ENCODE measurements around the gene AGAP1.
"Not testable (repeated sequence)": the region's sequence is repeated elsewhere in the genome, so short reads cannot be mapped to it uniquely, and the experiment has no call there.

AGAP1 gene

DNA sequence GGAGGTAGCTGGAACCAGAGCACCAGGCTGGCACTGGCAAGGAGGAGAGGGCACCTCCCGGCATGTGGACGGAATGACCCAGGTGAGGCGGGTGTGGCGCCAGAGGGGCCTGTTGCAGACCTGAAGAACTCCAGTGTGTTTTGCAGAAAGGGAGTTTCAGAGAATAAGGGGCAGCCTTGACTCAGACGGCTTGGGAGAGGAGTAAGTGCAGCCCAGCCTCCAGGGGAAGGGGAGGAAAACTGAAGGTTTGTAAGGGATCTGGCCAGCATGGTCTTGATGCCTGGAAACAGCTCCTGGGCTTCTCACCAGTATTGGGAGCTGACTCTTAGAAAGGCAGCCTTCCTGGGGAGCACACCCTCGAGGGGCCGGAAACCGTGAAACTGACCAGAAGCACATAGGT is 101.1 kb downstream of the AGAP1 start:
- Histone ChIP-seq H3K4me3 (ENCODE audit: low read length) (no peak overlapping the region), H3K4me1 (ENCODE audit: control insufficient read depth, insufficient read depth, low read length) (peaks cover 4% of the 10 kb centered on the region), H3K9ac (ENCODE audit: low read length) (no peak overlapping the region)

GRCh38 chr2:235595422-235596010 is 101.7 kb downstream of the AGAP1 start:
- no peaks in the 10 kb centered on the region for H3K27me3 ChIP-seq (ENCODE audit: control insufficient read depth, insufficient read depth, low read length)
- no peaks in the 10 kb centered on the region for H3K9me3 ChIP-seq (ENCODE audit: control insufficient read depth, low read length)
- no peak overlapping the region for H3K9ac ChIP-seq (ENCODE audit: low read length)
- peaks cover 9% of the 10 kb centered on the region for H3K4me1 ChIP-seq (ENCODE audit: control insufficient read depth, insufficient read depth, low read length)
- no peaks in the 10 kb centered on the region for H3K36me3 ChIP-seq (ENCODE audit: control insufficient read depth, insufficient read depth, low read length)
- H3K4me3 ChIP-seq (ENCODE audit: low read length), result no peak overlapping the region

More for the DNA sequence above, 101.1 kb downstream of the AGAP1 start:
- H3K27me3 ChIP-seq (ENCODE audit: control insufficient read depth, insufficient read depth, low read length), result no peaks in the 10 kb centered on the region
- no peaks in the 10 kb centered on the region for H3K36me3 ChIP-seq (ENCODE audit: control insufficient read depth, insufficient read depth, low read length)
- H3K9me3 ChIP-seq (ENCODE audit: control insufficient read depth, low read length), result no peaks in the 10 kb centered on the region

- H3K36me3 ChIP-seq (ENCODE audit: control insufficient read depth, insufficient read depth, low read length), result no peaks in the 10 kb centered on the region
- H3K9ac ChIP-seq (ENCODE audit: low read length), result no peak overlapping the region
- H3K27me3 ChIP-seq (ENCODE audit: control insufficient read depth, insufficient read depth, low read length), result no peaks in the 10 kb centered on the region
- no peak overlapping the region for H3K4me3 ChIP-seq (ENCODE audit: low read length)
- peaks cover 14% of the 10 kb centered on the region for H3K4me1 ChIP-seq (ENCODE audit: control insufficient read depth, insufficient read depth, low read length)
- H3K9me3 ChIP-seq (ENCODE audit: control insufficient read depth, low read length), result no peaks in the 10 kb centered on the region
Measured at GRCh38 chr2:235596272-235596671, 102.4 kb downstream of the AGAP1 start.

DNA sequence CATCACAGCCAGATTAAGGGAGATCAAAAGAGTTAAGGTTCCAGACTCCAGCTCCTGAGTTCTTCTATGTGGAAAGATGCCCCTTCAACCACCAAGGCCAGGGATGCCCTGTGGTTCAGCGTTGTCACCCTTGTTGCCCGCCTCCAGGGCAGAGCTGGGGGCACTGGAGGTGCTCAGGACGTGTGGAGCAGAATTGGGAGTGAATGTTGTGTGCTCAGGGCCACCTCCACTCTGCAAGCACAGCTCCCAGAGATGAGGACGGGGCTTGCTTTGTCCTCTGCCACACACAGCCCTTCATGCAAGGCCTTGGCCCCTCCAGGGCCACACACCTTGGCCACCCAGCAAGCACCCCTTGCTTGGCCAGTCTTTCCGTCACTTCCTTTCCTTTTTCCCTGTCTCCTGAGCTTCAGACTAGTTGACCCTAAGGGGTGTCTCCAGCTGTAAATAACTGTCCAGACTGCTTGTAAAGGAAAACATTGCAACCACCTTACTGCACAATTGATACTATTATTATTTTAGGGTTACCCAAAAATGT is 103.3 kb downstream of the AGAP1 start:
- no peaks in the 10 kb centered on the region for H3K9me3 ChIP-seq (ENCODE audit: control insufficient read depth, low read length)
- H3K9ac ChIP-seq (ENCODE audit: low read length), result no peak overlapping the region
- H3K27me3 ChIP-seq (ENCODE audit: control insufficient read depth, insufficient read depth, low read length), result no peaks in the 10 kb centered on the region

DNA sequence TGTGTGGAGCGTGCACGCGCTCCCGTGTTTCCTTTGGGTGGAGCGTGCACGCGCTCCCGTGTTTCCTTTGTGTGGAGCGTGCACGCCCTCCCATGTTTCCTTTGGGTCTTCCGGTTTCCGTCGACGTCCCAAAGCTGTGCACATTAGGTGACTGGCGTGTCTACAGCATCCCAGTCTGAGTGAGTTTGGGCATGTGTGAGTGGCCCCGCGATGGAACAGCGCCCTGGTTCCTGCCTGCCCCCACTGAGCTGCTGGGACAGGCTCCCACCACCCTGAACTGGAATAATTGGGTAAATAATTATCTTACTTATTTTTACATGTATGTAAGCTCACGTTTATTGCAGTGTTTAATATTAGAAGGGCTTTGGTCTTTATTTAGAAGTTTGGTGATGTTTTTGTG is 104.2 kb downstream of the AGAP1 start:
- no peak overlapping the region for H3K4me3 ChIP-seq (ENCODE audit: low read length)

More for the DNA sequence above, 103.3 kb downstream of the AGAP1 start:
- no peak overlapping the region for H3K4me3 ChIP-seq (ENCODE audit: low read length)
- H3K4me1 ChIP-seq (ENCODE audit: control insufficient read depth, insufficient read depth, low read length), result peaks cover 20% of the 10 kb centered on the region
- H3K36me3 ChIP-seq (ENCODE audit: control insufficient read depth, insufficient read depth, low read length), result no peaks in the 10 kb centered on the region

GRCh38 chr2:235598532-235599531 is 105.0 kb downstream of the AGAP1 start:
- Histone ChIP-seq H3K4me1 (ENCODE audit: control insufficient read depth, insufficient read depth, low read length) (peaks cover 22% of the 10 kb centered on the region), H3K9me3 (ENCODE audit: control insufficient read depth, low read length) (no peaks in the 10 kb centered on the region), H3K36me3 (ENCODE audit: control insufficient read depth, insufficient read depth, low read length) (no peaks in the 10 kb centered on the region), H3K9ac (ENCODE audit: low read length) (no peak overlapping the region), H3K27me3 (ENCODE audit: control insufficient read depth, insufficient read depth, low read length) (no peaks in the 10 kb centered on the region), H3K4me3 (ENCODE audit: low read length) (no peak overlapping the region)

More for the DNA sequence above, 104.2 kb downstream of the AGAP1 start:
- peaks cover 22% of the 10 kb centered on the region for H3K4me1 ChIP-seq (ENCODE audit: control insufficient read depth, insufficient read depth, low read length)
- no peaks in the 10 kb centered on the region for H3K36me3 ChIP-seq (ENCODE audit: control insufficient read depth, insufficient read depth, low read length)
- H3K9me3 ChIP-seq (ENCODE audit: control insufficient read depth, low read length), result no peaks in the 10 kb centered on the region
- H3K27me3 ChIP-seq (ENCODE audit: control insufficient read depth, insufficient read depth, low read length), result no peaks in the 10 kb centered on the region
- no peak overlapping the region for H3K9ac ChIP-seq (ENCODE audit: low read length)

GRCh38 chr2:235599596-235600338 is 105.9 kb downstream of the AGAP1 start:
- Histone ChIP-seq H3K9ac (ENCODE audit: low read length) (no peak overlapping the region), H3K4me3 (ENCODE audit: low read length) (no peak overlapping the region)

GRCh38 chr2:235600406-235600805 is 106.6 kb downstream of the AGAP1 start:
- H3K9me3 ChIP-seq (ENCODE audit: control insufficient read depth, low read length), result no peaks in the 10 kb centered on the region
- H3K9ac ChIP-seq (ENCODE audit: low read length), result no peak overlapping the region
- peaks cover 22% of the 10 kb centered on the region for H3K4me1 ChIP-seq (ENCODE audit: control insufficient read depth, insufficient read depth, low read length)
- no peaks in the 10 kb centered on the region for H3K27me3 ChIP-seq (ENCODE audit: control insufficient read depth, insufficient read depth, low read length)
- H3K36me3 ChIP-seq (ENCODE audit: control insufficient read depth, insufficient read depth, low read length), result no peaks in the 10 kb centered on the region
- no peak overlapping the region for H3K4me3 ChIP-seq (ENCODE audit: low read length)

More at GRCh38 chr2:235599596-235600338, 105.9 kb downstream of the AGAP1 start:
- H3K4me1 ChIP-seq (ENCODE audit: control insufficient read depth, insufficient read depth, low read length), result peaks cover 22% of the 10 kb centered on the region
- H3K36me3 ChIP-seq (ENCODE audit: control insufficient read depth, insufficient read depth, low read length), result no peaks in the 10 kb centered on the region
- H3K27me3 ChIP-seq (ENCODE audit: control insufficient read depth, insufficient read depth, low read length), result no peaks in the 10 kb centered on the region
- H3K9me3 ChIP-seq (ENCODE audit: control insufficient read depth, low read length), result no peaks in the 10 kb centered on the region

GRCh38 chr2:235600926-235601325 is 107.1 kb downstream of the AGAP1 start:
- Histone ChIP-seq H3K27me3 (ENCODE audit: control insufficient read depth, insufficient read depth, low read length) (no peaks in the 10 kb centered on the region), H3K36me3 (ENCODE audit: control insufficient read depth, insufficient read depth, low read length) (no peaks in the 10 kb centered on the region), H3K9me3 (ENCODE audit: control insufficient read depth, low read length) (no peaks in the 10 kb centered on the region), H3K9ac (ENCODE audit: low read length) (no peak overlapping the region), H3K4me1 (ENCODE audit: control insufficient read depth, insufficient read depth, low read length) (peaks cover 22% of the 10 kb centered on the region), H3K4me3 (ENCODE audit: low read length) (no peak overlapping the region)

DNA sequence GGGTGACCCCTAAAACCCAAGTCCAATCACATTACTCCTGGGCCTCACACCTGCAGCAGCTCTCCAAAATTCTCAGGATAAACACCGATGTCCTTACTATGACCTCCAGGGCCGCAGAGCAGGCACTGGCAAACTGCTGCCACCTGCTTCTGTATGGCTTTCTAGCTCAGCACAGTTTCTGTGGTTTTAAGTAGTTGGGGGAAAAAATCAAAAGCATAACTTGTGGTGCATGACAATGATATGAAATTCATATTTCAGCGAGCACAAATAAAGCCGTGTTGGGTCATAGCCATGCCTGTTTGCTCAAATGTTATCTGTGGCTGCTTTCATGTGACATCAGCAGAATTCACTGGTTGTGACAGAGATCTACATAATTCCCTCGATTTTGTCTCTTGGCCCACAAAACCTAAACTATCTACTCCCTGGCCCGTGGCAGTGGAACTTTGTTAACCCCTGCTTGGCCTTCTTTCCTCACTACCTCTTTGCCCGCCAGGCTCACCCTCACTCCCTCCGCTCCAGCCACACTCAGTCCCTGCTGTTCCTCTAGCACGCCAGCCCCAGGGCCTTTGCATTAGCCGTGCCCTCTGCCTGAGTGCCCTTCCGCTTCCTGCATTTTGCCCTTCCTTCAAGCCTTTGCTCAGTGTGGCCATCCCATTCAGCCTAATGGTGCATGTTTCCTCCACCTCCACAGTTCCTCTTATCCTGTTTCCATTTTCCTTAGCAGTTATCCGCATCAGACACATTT is 108.3 kb downstream of the AGAP1 start:
- no peaks in the 10 kb centered on the region for H3K36me3 ChIP-seq (ENCODE audit: control insufficient read depth, insufficient read depth, low read length)
- H3K9ac ChIP-seq (ENCODE audit: low read length), result no peak overlapping the region
- H3K9me3 ChIP-seq (ENCODE audit: control insufficient read depth, low read length), result no peaks in the 10 kb centered on the region
- no peaks in the 10 kb centered on the region for H3K27me3 ChIP-seq (ENCODE audit: control insufficient read depth, insufficient read depth, low read length)
- peaks cover 22% of the 10 kb centered on the region for H3K4me1 ChIP-seq (ENCODE audit: control insufficient read depth, insufficient read depth, low read length)
- H3K4me3 ChIP-seq (ENCODE audit: low read length), result no peak overlapping the region

- H3K36me3 ChIP-seq (ENCODE audit: control insufficient read depth, insufficient read depth, low read length); H3K9me3 ChIP-seq (ENCODE audit: control insufficient read depth, low read length): not testable (repeated sequence)
Measured at GRCh38 chr2:235602971-235603370, 109.1 kb downstream of the AGAP1 start.

More at GRCh38 chr2:235602971-235603370, 109.1 kb downstream of the AGAP1 start:
- H3K27me3 ChIP-seq (ENCODE audit: control insufficient read depth, insufficient read depth, low read length); H3K9ac ChIP-seq (ENCODE audit: low read length); H3K4me3 ChIP-seq (ENCODE audit: low read length): not testable (repeated sequence)
- H3K4me1 ChIP-seq (ENCODE audit: control insufficient read depth, insufficient read depth, low read length), result peaks cover 22% of the 10 kb centered on the region

Measured in mucosa of stomach (tissue), 1 donor.